ENCODE measurements around the gene ACTG1. TPM values are rescaled to one million over a fixed set of nuclear protein-coding genes. Genes with fewer than 3 reads are reported as not detected.

The ACTG1 gene
- total and polyA plus RNA-seq, 2 of the 4 experiments (the other 2 are of a cell fraction) = 10,907 to 15,732 TPM

DNA sequence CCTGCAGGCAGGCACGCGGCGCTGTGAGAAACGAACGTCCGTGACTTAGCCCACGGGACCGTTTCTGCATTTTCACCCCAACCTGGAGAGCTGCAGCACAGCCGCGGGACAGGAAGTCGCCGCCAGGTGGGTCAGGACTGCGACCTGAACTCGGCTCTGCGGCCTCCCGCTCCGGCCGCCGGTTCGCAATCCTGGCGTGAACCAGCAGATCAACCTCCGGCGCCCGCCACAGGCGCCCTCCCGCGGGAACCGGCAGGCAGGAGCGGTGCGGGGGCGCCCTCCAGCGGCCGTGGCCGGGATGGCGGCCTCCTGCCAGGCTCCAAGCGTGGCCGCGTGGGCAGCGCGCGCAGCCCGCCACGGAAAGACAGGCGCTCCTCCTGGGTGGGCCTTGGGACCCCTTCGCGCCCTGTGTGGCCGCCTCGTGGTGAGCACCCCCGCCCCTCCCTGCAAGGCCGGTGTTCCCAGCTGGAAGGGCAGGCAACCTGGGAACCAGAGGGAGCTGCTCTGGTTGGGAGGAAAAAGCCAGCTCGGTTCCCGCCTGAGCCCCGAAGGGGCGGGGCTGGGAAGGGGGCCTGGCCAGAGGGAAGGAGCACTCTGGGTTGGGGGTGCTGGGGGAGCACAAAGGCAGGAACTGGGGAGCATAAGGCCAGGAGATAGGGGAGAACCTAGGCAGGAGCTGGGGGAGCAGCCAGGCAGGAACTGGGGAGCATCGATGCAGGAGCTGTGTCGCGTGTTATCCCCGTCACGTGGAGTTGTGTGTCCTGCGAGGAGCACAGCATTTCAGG, 28.2 kb downstream of the ACTG1 start (continued):
- TF ChIP-seq, protein P1, sequence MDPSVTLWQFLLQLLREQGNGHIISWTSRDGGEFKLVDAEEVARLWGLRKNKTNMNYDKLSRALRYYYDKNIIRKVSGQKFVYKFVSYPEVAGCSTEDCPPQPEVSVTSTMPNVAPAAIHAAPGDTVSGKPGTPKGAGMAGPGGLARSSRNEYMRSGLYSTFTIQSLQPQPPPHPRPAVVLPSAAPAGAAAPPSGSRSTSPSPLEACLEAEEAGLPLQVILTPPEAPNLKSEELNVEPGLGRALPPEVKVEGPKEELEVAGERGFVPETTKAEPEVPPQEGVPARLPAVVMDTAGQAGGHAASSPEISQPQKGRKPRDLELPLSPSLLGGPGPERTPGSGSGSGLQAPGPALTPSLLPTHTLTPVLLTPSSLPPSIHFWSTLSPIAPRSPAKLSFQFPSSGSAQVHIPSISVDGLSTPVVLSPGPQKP (IDR thresholded peaks at IDR 0.05; ENCODE audit: borderline replicate concordance, low read depth, low read length) = no peak
- TF ChIP-seq MXI1 (IDR thresholded peaks at IDR 0.05; ENCODE audit: borderline replicate concordance, low read depth, low read length) (peak; percentile 88), RCOR1 (IDR thresholded peaks at IDR 0.05; ENCODE audit: insufficient replicate concordance, low read length) (no peak)
